NCI-H82 treated with DMSO at 0.1 percent for 48 hours (cell line): ENCODE data around the gene PPP1R2.
"Not testable (repeated sequence)": the region's sequence is repeated elsewhere in the genome, so short reads cannot be mapped to it uniquely, and the experiment has no call there.

Experiments used
- DNase-seq: peaks from one replicate; lab custom pipeline; 2025; ENCODE audit not compliant: unreplicated experiment; lab: John Stamatoyannopoulos, UW

Gene PPP1R2

GRCh38 chr3:195542698-195543499, at the start of gene PPP1R2:
Gene PPP1R2, minus strand, starts transcription at chr3:195543325. Its CDS starts 300 bp downstream, at chr3:195543025.
- DNase-seq = peak; percentile 81

DNA sequence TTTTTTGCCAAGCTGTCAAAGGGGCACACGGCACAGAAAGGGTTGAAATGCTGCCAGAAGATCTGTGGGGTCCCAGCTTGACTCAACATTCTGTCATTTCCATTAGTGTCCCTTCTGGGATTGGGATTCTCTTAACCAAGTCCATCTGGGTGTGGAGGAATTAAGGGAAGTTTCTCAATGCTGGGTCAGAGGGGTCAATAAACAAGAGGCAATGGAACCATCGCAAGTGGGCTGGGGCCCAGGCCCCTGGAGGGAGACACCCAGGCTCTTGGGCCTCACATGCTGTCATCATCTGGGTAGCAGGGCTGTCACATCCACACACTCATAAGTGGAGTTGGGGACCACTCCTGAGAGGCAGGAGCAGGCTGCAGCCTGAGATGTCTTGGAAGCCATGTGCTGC, 48.7 kb upstream of the PPP1R2 start:
- no peak for DNase-seq

- no peak for DNase-seq
Observed at GRCh38 chr3:195591220-195591619, 48.1 kb upstream of the PPP1R2 start.

DNA sequence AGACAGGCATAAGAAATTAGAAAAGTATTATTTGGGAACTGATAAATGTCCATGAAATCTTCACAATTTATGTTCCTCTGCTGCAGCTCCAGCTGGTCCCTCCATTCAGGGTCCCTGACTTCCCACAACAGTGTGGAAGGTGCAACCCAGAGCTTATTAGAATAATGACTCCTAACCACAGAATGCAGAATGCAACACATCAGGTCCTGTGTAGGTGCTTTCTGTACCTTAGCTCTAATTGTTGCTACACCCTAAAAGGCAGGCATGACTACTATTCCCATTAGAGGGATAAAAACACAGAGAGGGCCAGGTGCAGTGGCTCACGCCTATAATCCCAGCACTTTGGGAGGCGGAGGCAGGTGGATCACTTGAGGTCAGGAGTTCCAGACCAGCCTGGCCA, 47.3 kb upstream of the PPP1R2 start:
- not testable (repeated sequence) for DNase-seq

DNA sequence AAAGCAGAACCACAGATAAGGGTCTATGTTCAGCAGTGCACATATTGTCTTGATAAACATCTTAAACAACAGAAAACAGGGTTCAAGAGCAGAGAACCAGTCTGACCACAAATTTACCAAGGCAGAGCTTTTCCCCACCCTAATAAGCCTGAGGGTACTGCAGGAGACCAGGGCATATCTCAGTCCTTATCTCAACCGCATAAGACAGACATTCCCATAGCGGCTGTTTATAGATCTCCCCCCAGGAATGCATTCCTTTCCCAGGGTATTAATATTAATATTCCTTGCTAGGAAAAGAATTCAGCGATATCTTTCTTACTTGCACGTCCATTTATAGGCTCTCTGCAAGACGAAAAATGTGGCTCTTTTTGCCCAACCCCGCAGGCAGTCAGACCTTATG, 46.7 kb upstream of the PPP1R2 start:
- DNase-seq = not testable (repeated sequence)

GRCh38 chr3:195587824-195588223, 44.7 kb upstream of the PPP1R2 start:
- DNase-seq = no peak

GRCh38 chr3:195587406-195587805, 44.3 kb upstream of the PPP1R2 start:
- DNase-seq = no peak

GRCh38 chr3:195584543-195584870, 41.4 kb upstream of the PPP1R2 start:
- no peak for DNase-seq

GRCh38 chr3:195583831-195584542, 40.9 kb upstream of the PPP1R2 start, which contains the start of gene APOD:
Gene APOD, minus strand, starts transcription at chr3:195583940. Its CDS starts 4,479 bp downstream, at chr3:195579461.
- no peak for DNase-seq

- no peak for DNase-seq
Observed at GRCh38 chr3:195582947-195583346, 39.8 kb upstream of the PPP1R2 start.

DNA sequence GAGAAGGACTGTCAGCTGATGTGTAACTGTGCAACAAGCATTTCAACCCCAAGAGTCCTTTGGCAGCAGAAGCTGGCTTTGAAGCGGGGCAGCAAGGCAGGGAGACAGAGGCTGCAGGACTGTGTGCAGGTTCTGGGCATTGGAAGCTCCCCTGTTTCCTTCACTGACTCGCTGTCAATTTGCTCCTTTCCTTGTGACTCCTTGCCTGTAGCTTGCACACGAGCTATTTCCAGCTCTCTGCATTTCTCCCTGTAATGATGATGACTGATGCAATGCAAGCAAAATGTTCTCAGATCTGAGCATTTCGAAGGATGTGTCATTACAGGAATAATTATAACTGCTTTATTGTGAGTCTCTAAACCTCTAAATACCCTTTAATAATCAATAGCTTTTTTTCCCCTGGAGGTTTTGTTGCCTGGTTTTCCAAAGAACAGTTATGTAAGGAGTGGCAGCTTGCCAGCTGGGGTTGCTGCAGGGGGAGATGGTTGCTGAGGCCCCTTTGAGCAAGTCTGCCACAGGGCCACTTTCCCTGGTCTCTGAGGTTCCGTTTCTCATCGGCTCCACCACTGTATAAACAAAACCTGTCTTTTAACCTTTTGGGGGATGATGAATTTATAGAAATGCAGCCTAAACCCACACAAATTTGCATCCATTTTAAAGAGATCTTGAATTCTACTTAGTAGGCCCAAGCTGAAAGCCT, 37.8 kb upstream of the PPP1R2 start:
- DNase-seq = no peak

- no peak for DNase-seq
Observed at GRCh38 chr3:195579281-195579680, 36.2 kb upstream of the PPP1R2 start.

GRCh38 chr3:195578565-195578964, 35.4 kb upstream of the PPP1R2 start:
- no peak for DNase-seq

GRCh38 chr3:195577645-195578177, 34.6 kb upstream of the PPP1R2 start:
- DNase-seq = no peak

DNA sequence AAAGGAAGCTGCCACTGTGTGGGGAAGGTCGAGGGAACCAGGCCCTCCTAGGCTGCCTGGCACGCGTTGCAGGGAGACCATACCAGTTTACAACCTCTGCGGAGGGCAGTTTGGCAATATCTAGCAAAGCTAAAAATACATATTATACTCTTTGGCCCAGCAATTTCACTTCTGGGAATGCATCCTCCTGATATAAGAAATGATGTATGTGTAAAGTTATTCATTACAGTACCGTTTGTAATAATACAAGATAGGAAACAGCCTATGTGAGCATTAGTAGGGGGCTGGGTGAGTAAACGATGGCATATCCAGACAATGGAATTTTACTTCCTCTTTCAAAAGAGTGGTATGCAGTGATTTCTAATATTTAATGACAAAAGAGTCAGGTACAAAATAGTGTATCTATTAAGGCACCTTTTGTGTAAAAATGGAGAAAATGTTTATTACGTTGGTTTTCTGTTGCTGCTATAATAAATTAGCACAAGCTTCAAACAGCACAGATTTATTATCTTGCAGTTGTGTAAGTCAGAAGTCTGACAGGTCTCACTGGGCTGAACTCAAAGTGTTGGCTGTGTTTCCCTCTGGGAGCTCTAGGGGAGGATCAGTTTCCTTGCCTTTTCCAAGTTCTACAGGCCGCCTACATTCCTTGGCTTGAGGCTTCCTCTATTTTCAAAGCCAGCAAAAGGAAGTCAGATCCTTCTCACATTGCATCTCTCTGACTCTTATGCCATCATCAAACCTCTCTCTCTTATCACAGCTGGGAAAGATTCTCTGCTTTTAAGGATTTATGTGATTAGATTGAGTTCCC, 31.6 kb upstream of the PPP1R2 start:
- DNase-seq = no peak

- DNase-seq = no peak
Observed at GRCh38 chr3:195573611-195574496, 30.7 kb upstream of the PPP1R2 start.

- DNase-seq = no peak
Observed at GRCh38 chr3:195571361-195571760, 28.2 kb upstream of the PPP1R2 start.

DNA sequence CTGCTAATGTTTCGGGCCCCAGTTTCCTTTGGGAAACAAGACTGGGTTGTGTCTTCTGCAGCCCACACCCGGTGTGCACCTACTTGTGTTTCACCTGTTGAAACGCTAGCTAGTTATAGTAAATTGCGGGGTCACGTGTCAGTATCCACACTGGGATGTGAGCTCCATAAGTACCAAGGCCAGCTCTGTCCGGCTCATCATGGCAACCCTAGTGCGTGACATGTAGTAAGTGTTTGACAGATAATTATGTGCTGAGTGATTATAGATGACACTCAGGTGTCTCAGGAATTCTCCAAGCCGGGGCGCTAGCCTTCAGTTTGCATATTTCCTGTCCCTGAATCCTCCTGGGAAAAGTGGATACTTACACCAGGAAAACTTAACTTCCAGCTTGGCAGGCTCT, 27.8 kb upstream of the PPP1R2 start:
- no peak for DNase-seq

DNA sequence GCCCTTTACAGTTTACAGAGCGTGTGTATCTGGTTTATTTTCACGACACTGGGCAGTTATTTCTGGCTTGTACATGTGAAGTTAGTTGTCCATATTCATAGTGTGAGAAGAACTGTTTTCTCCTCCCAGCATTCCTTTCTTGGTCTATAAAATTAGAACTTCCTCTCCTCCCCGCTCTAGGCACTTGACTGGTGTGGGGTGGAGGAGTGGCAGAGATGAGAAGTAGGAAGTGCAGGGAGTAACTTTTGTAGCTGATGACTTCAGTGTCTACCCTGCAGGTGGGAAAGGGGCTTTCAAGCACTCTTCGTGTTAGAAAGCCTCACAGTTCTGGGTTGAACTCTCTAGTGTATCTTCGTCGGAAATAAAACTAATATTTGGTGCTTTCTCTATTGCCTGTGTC, 27.2 kb upstream of the PPP1R2 start:
- DNase-seq = no peak

DNA sequence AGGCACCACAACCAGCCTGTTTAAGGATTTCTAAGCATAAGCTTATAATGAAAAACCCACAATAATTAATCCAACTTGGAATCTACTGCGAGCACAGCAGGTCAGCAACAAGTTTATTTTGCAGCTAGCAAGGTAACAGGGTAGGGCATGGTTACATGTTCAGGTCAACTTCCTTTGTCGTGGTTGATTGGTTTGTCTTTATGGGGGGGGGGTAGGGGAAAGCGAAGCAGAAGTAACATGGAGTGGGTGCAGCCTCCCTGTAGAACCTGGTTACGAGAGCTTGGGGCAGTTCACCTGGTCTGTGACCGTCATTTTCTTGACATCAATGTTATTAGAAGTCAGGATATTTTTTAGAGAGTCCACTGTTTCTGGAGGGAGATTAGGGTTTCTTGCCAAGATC, 25.5 kb upstream of the PPP1R2 start:
- DNase-seq = no peak
